Vagina (tissue), 2 donors: ENCODE data around the gene SPAG6. TPM values are rescaled to one million over a fixed set of nuclear protein-coding genes. Genes with fewer than 3 reads are reported as not detected.

Experiments
- DNase-seq, 2 donors: peaks; one replicate each; pipeline ENCODE4 v3.0.0-alpha.2; 2017; ENCODE audit errors: extremely low spot score in 2 of 2
- H3K27ac ChIP-seq: fragments of 200-600 bp; sonication (generic); one replicate; pipeline ENCODE4 v1.5.1; 2019
- H3K27me3 ChIP-seq: fragments of 200-600 bp; sonication (generic); one replicate; pipeline ENCODE4 v1.5.1; 2019
- H3K36me3 ChIP-seq, 2 donors: fragments of 200-600 bp; sonication (generic); one replicate each; pipeline ENCODE4 v1.5.1; 2017 to 2019
- H3K4me1 ChIP-seq: fragments of 200-600 bp; sonication (generic); one replicate; pipeline ENCODE4 v1.5.1; 2019
- H3K4me3 ChIP-seq, 2 donors: fragments of 200-600 bp; sonication (generic); 1 replicate in 1 of 2; 2 replicates in 1 of 2; pipeline ENCODE4 v1.5.1; 2016 to 2019
- H3K9me3 ChIP-seq: fragments of 200-600 bp; sonication (generic); one replicate; pipeline ENCODE4 v1.5.1; 2019
- POLR2A ChIP-seq, 2 donors: fragments of 450-650 bp; IDR thresholded peaks; one replicate each; pipeline ENCODE4 v1.6.1; 2017; ENCODE audit warnings: antibody characterized with exemption in 2 of 2, mild to moderate bottlenecking in 2 of 2, moderate library complexity in 2 of 2
- POLR2AphosphoS5 ChIP-seq, 2 donors: sonication (generic); formaldehyde crosslinking; IDR thresholded peaks; one replicate each; pipeline ENCODE4 v1.9.0; 2017; ENCODE audit warnings: antibody characterized with exemption in 2 of 2, mild to moderate bottlenecking in 2 of 2, low read depth in 1 of 2; ENCODE audit not compliant: insufficient read depth in 1 of 2
- intact Hi-C: fragments of 100-400 bp; cut with DNase I; formaldehyde crosslinking; loops from one replicate; pipeline ENCODE4 v1.15.1; 2023
- small RNA-seq: library from RNA; depleted of rRNA; stranded (forward); fragments of <200 nt; gene quantifications from one replicate; pipeline ENCODE3, GENCODE V24; 2016
- total RNA-seq: library from RNA; depleted of rRNA; stranded (reverse); fragments of >200 nt; gene quantifications from one replicate; pipeline ENCODE4 v1.2.3, GENCODE V29; 2016
- TF ChIP-seq, protein P1 (sequence below), 3 experiments: fragments of 450-650 bp in 2 of 3; fragments of 200-600 bp in 1 of 3; sonication (generic) in 1 of 3; IDR thresholded peaks; one replicate each; pipeline ENCODE4 v1.5.1; 2017 to 2019; ENCODE audit warnings: antibody characterized with exemption in 3 of 3, mild to moderate bottlenecking in 2 of 3, moderate library complexity in 2 of 3

The SPAG6 gene
- total RNA-seq, 1 donor from 2014 or later, result not detected

DNA sequence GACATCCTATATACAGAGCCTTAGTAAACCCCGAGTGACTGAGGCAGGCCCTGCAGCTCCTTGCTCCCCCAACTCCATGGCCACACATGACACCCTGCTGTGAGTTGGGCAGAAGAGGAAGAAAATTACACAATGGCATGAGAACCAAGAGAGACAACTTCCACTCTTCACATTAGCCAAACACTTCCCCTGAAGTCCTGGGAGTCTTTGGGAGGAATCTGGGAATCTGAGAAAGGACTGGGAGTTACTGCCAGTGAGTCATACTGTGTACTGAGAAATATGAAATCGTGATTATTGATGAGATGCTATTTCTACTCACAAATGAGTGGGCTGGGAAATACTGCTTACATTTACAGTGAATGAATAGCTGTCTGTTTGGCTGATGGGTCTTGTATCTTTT is 116.6 kb downstream of the SPAG6 start:
- TF ChIP-seq, protein P1, sequence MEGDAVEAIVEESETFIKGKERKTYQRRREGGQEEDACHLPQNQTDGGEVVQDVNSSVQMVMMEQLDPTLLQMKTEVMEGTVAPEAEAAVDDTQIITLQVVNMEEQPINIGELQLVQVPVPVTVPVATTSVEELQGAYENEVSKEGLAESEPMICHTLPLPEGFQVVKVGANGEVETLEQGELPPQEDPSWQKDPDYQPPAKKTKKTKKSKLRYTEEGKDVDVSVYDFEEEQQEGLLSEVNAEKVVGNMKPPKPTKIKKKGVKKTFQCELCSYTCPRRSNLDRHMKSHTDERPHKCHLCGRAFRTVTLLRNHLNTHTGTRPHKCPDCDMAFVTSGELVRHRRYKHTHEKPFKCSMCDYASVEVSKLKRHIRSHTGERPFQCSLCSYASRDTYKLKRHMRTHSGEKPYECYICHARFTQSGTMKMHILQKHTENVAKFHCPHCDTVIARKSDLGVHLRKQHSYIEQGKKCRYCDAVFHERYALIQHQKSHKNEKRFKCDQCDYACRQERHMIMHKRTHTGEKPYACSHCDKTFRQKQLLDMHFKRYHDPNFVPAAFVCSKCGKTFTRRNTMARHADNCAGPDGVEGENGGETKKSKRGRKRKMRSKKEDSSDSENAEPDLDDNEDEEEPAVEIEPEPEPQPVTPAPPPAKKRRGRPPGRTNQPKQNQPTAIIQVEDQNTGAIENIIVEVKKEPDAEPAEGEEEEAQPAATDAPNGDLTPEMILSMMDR (IDR thresholded peaks at IDR 0.05), result no peak
- no peak for TF ChIP-seq POLR2AphosphoS5 (IDR thresholded peaks at IDR 0.05; ENCODE audit: insufficient read depth in 1 of 2, low read depth in 1 of 2)
- TF ChIP-seq POLR2A (IDR thresholded peaks at IDR 0.05), result no peak
- Histone ChIP-seq H3K27me3 (no peaks in the 10 kb centered on the region), H3K27ac (no peak overlapping the region), H3K4me1 (no peaks in the 10 kb centered on the region), H3K36me3 (no peaks in the 10 kb centered on the region), H3K9me3 (no peaks in the 10 kb centered on the region), H3K4me3 (no peak overlapping the region)
- intact Hi-C loops, result no loop called here
- no peak for DNase-seq

DNA sequence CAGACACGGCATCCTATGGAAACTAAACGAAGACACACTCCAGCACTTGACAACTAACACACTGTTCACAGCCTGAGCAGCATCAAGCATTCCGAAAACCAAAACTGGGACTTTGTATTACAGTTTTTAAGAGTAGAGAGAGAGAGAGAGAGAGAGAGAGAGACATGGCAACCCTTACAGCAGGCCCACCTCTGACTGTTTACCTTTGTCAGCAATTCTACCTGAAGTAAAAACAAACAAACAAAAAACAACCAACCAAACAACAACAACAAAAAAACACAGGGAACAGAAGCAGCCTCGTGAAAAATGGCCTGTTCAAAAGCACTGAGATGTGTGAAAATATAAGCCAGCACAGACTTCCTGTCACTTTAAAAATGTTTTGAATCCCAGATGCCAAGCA is 118.0 kb downstream of the SPAG6 start:
- Histone ChIP-seq H3K4me3 (no peak overlapping the region), H3K27ac (no peak overlapping the region), H3K36me3 (no peaks in the 10 kb centered on the region), H3K27me3 (no peaks in the 10 kb centered on the region), H3K4me1 (no peaks in the 10 kb centered on the region), H3K9me3 (no peaks in the 10 kb centered on the region)
- no peak for DNase-seq
- TF ChIP-seq POLR2A (IDR thresholded peaks at IDR 0.05) (no peak), POLR2AphosphoS5 (IDR thresholded peaks at IDR 0.05; ENCODE audit: insufficient read depth in 1 of 2, low read depth in 1 of 2) (no peak)
- TF ChIP-seq, protein P1 (IDR thresholded peaks at IDR 0.05), result no peak
- intact Hi-C loops, result no loop called here

DNA sequence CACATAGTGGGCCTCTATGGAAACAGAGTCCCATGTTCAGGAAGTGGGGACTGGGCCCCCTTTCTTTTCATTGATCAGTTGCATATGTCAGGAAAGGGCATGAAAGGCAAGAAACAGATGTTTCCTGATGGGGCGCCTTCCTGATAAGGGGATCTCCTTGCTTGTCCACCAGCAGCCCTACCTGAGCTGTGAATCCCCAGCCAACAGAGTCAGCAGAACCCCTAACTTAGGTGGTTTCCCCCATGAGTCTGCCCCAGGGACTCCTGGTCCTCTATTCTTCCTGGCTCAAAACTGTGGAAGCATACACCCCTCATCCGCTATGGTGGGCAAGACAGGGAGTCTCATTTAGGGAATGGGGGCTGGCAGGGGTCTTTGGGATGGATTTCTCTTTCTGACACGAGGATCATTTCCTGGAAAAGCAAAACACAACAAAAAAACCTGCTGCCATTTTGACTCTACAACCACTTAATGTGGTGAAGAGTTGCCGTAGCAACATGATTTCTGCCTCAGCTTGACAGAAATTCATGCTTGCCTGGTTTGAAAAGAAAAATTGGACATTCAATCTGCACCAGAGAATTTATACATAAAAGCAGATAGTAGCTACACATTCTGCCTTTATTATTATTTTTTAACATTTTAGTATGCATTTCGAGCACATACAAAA is 119.8 kb downstream of the SPAG6 start:
- DNase-seq, result no peak
- intact Hi-C loops, result no loop called here
- TF ChIP-seq POLR2AphosphoS5 (IDR thresholded peaks at IDR 0.05; ENCODE audit: insufficient read depth in 1 of 2, low read depth in 1 of 2), result no peak
- TF ChIP-seq, protein P1 (IDR thresholded peaks at IDR 0.05), result no peak
- TF ChIP-seq POLR2A (IDR thresholded peaks at IDR 0.05), result no peak
- H3K4me3 ChIP-seq, result no peak overlapping the region
- no peak overlapping the region for H3K27ac ChIP-seq
- no peaks in the 10 kb centered on the region for H3K36me3 ChIP-seq
- no peaks in the 10 kb centered on the region for H3K4me1 ChIP-seq
- no peaks in the 10 kb centered on the region for H3K27me3 ChIP-seq
- H3K9me3 ChIP-seq, result no peaks in the 10 kb centered on the region

DNA sequence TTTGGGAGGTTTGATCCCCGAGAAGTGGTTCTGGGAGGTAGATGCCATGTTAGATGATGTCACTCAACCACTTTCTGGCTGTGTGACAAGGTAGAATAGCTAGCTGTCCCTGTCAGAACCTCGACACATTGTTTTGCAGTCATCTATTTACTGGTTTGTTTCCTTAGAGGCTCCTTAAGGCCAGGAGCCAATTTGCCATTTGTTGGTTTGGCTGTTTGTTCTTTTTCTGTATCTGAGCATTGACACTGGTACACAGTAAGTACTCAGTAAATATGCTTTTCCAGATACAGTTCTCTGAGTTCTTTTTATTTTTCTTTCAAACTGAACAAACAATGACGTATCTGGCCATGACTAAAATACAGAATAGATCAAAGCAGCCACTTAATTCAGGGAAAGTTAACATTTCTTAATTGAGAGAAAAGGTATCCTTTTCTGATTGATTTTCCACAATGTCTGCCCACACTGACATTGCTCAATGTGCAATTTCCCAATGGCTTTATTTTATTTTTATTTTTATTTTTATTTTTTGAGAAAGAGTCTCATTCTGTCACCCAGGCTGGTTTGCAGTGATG is 121.6 kb downstream of the SPAG6 start:
- TF ChIP-seq POLR2A (IDR thresholded peaks at IDR 0.05) (no peak), POLR2AphosphoS5 (IDR thresholded peaks at IDR 0.05; ENCODE audit: insufficient read depth in 1 of 2, low read depth in 1 of 2) (no peak)
- TF ChIP-seq, protein P1 (IDR thresholded peaks at IDR 0.05), result no peak
- intact Hi-C loops, result no loop called here
- Histone ChIP-seq H3K4me3 (no peak overlapping the region), H3K27me3 (no peaks in the 10 kb centered on the region), H3K36me3 (no peaks in the 10 kb centered on the region), H3K9me3 (no peaks in the 10 kb centered on the region), H3K4me1 (no peaks in the 10 kb centered on the region), H3K27ac (no peak overlapping the region)
- DNase-seq, result no peak

Small RNA genes lying within 50 kb of the gene (small RNA-seq; reads per million reads assigned to genes)
- not detected for gene AL158211.3

Other genes with a start within 250 kb of the SPAG6 start
- gene EBLN1, start 127.5 kb upstream of the SPAG6 start, total RNA-seq, result not detected
- gene COMMD3, start 29.1 kb upstream of the SPAG6 start, total RNA-seq, result 27.0 TPM
- gene BMI1, start 24.4 kb upstream of the SPAG6 start, total RNA-seq, result 44.7 TPM